K562 (cell line): ENCODE results near the gene EGFL7. TPM values are rescaled to one million over a fixed set of nuclear protein-coding genes. Genes with fewer than 3 reads are reported as not detected.

Experiments
- CTCF ChIP-seq, 3 experiments: IDR thresholded peaks in 2 of 3; conservative IDR thresholded peaks in 1 of 3; 2 replicates each; pipeline ENCODE4 v1.5.1; 2011 to 2012; ENCODE audit warnings: low read length in 3 of 3, mild to moderate bottlenecking in 3 of 3, control low read depth in 2 of 3, improper control_type of control experiment in 1 of 3, inconsistent platforms in 1 of 3, low read depth in 1 of 3, mixed read lengths in 1 of 3, moderate library complexity in 1 of 3; ENCODE audit not compliant: insufficient read depth in 2 of 3
- FOXJ3 ChIP-seq: sonication (generic); formaldehyde crosslinking; IDR thresholded peaks from 2 replicates; pipeline ENCODE4 v1.4.0; 2020; ENCODE audit warnings: mild to moderate bottlenecking, missing genetic modification reagents
- IRF1 ChIP-seq: sonication (generic); formaldehyde crosslinking; IDR thresholded peaks from 2 replicates; pipeline ENCODE4 v1.8.0; 2022; ENCODE audit warnings: missing genetic modification reagents, mild to moderate bottlenecking, borderline replicate concordance
- MTA3 ChIP-seq: fragments of 450-650 bp; formaldehyde crosslinking; IDR thresholded peaks from 2 replicates; pipeline ENCODE4 v1.6.1; 2017; ENCODE audit warnings: mild to moderate bottlenecking, borderline replicate concordance
- RCOR1 ChIP-seq, 2 experiments: IDR thresholded peaks; 2 replicates each; pipeline ENCODE4 v1.6.1; 2012; ENCODE audit warnings: low read depth in 2 of 2, low read length in 2 of 2, borderline replicate concordance in 1 of 2, improper control_type of control experiment in 1 of 2
- TAL1 ChIP-seq: fragments of 450-650 bp; IDR thresholded peaks from 2 replicates; pipeline ENCODE4 v1.6.1; 2016; ENCODE audit warnings: mild to moderate bottlenecking
- ZBTB40 ChIP-seq, 2 experiments: fragments of 450-650 bp in 1 of 2; sonication (generic) in 1 of 2; formaldehyde crosslinking in 1 of 2; IDR thresholded peaks; 2 replicates each; pipeline versions ENCODE4 v1.7.1 to v1.9.0; 2016 to 2022; ENCODE audit warnings: inconsistent platforms in 1 of 2, mild to moderate bottlenecking in 1 of 2, missing genetic modification reagents in 1 of 2
- ZNF778 ChIP-seq: fragments of 450-650 bp; formaldehyde crosslinking; IDR thresholded peaks from 2 replicates; pipeline ENCODE4 v1.4.0; 2020; ENCODE audit warnings: mild to moderate bottlenecking, moderate library complexity
- polyA plus RNA-seq, 8 experiments: library from polyadenylated mRNA; depleted of rRNA in 4 of 8; stranded (reverse) in 5 of 8; unstranded in 3 of 8; fragments of >200 nt; fragmentation: Nextera tagmentation in 2 of 8; fragmentation: Illumina TruSeq in 1 of 8; extraction: Ambion mirVana in 2 of 8; extraction: Trizol in 1 of 8; gene quantifications; 2 replicates each; pipeline versions ENCODE4 v1.2.1 to v1.2.3, GENCODE V29; 2011 to 2014; ENCODE audit warnings: inconsistent platforms in 1 of 8, missing spikeins in 1 of 8
- total RNA-seq, 7 experiments: library from RNA; depleted of rRNA in 6 of 7; stranded (reverse); fragments of >200 nt in 6 of 7; fragmentation: Illumina TruSeq in 2 of 7; extraction: Trizol in 2 of 7; gene quantifications; 2 replicates each; pipeline versions ENCODE4 v1.2.1 to v1.2.3, GENCODE V29; 2011 to 2021; ENCODE audit warnings: low replicate concordance in 1 of 7
- TF ChIP-seq, protein P1 (sequence below): fragments of 450-650 bp; IDR thresholded peaks from 2 replicates; pipeline ENCODE4 v1.6.1; 2016
- TF ChIP-seq, protein P2 (sequence below): fragments of 450-650 bp; IDR thresholded peaks from 2 replicates; pipeline ENCODE4 v1.6.1; 2016; ENCODE audit warnings: antibody characterized with exemption

EGFL7 gene
- total and polyA plus RNA-seq, 9 of the 15 experiments (the other 6 are each of a cell fraction or from before 2014, with no cell fraction given): 1.5 to 286 (median 55.5) TPM

- peak; percentile 57 to 70 (median 63); a peak in 5 of 6 replicates for TF ChIP-seq CTCF (IDR thresholded peaks at IDR 0.05 in 2 of 3, conservative IDR thresholded peaks at IDR 0.05 in 1 of 3; ENCODE audit: insufficient read depth in 2 of 3, low read depth in 1 of 3, low read length in 3 of 3)
- no peak for TF ChIP-seq FOXJ3 (CRISPR knock-in tag)
- no peak for TF ChIP-seq ZNF778 (CRISPR knock-in tag)
- no peak for TF ChIP-seq IRF1
- TF ChIP-seq TAL1: peak; percentile 53; the same call in 1 of the 2 replicates
- no peak for TF ChIP-seq MTA3
- TF ChIP-seq, protein P1, sequence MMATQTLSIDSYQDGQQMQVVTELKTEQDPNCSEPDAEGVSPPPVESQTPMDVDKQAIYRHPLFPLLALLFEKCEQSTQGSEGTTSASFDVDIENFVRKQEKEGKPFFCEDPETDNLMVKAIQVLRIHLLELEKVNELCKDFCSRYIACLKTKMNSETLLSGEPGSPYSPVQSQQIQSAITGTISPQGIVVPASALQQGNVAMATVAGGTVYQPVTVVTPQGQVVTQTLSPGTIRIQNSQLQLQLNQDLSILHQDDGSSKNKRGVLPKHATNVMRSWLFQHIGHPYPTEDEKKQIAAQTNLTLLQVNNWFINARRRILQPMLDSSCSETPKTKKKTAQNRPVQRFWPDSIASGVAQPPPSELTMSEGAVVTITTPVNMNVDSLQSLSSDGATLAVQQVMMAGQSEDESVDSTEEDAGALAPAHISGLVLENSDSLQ: no peak; the same call in 1 of the 2 replicates
- TF ChIP-seq, protein P2, sequence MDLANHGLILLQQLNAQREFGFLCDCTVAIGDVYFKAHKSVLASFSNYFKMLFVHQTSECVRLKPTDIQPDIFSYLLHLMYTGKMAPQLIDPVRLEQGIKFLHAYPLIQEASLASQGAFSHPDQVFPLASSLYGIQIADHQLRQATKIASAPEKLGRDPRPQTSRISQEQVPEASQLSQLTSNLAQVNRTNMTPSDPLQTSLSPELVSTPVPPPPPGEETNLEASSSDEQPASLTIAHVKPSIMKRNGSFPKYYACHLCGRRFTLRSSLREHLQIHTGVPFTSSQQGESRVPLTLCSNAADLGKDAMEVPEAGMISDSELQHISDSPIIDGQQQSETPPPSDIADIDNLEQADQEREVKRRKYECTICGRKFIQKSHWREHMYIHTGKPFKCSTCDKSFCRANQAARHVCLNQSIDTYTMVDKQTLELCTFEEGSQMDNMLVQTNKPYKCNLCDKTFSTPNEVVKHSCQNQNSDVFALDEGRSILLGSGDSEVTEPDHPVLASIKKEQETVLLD: no peak
- peak in 1 of 2 experiments; percentile 44; a peak in 1 of 4 replicates for TF ChIP-seq RCOR1 (IDR thresholded peaks at IDR 0.05; ENCODE audit: borderline replicate concordance in 1 of 2, low read depth in 2 of 2, low read length in 2 of 2)
- TF ChIP-seq ZBTB40 (IDR thresholded peaks at IDR 0.05): peak; percentile 53; the same call in 1 of the 2 replicates
- TF ChIP-seq ZBTB40 (CRISPR knock-in tag; IDR thresholded peaks at IDR 0.05): no peak
Measured at GRCh38 chr9:136645903-136646754, 16.6 kb upstream of the EGFL7 start (continued).
